D721Med (cell line): ENCODE data around the gene CLVS2.

Experiments
- DNase-seq: peaks from one replicate; pipeline ENCODE4 v3.0.0; 2011; ENCODE audit warnings: low spot score; ENCODE audit not compliant: insufficient read length
- FAIRE-seq: peaks from 2 replicates; lab custom pipeline; 2011; peaks lifted over from hg19 to GRCh38; lab: Jason Lieb, UNC
- CTCF ChIP-seq: IDR thresholded peaks from 2 replicates; pipeline ENCODE4 v1.5.1; 2012; ENCODE audit warnings: mild to moderate bottlenecking, control low read depth; ENCODE audit not compliant: insufficient read depth; ENCODE audit errors: missing control alignments

CLVS2 gene

DNA sequence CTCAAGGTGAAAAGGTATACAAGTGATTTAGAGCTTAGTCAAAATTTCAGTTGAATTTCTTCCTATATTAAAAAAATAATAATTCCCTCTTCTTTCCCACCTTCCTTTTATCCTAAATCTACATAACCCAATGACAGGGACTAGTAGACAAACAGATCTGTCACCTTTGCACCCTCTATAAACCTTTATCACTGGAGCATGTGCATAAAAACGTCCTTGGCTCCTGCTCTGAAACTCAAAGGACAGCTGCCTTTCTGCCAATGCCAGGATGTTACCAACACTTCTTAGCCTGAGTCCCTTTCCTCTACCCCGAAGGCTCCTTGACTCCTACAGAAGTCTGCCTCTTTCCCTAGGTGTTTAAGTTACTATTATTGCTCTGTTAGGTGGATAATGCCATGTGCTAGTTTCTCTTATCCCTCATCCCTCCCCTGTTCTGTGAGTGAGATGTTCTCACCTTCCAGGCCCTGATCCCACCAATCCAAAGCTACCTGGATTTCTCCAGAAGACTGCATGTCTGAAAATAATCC is 4.3 kb downstream of the CLVS2 start:
- FAIRE-seq (no peak), DNase-seq (no peak)

DNA sequence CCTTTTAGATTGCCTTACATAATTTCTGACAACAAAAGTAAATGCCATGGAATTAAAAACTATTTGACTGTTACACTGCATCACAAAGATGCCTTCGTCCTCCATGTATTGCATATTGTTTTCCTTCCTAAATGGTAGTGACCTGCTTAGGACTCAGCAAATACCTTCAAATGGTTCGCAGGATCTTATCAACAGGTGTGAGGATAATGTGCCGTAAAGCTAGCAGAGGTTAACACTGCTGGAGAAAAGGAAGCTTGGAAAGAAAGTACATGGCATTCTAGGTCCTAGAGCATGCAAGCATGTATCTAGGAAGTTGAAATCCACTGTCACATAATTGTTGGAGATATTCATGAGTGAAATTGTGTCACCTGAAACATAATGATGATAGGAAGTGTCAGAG is 5.5 kb downstream of the CLVS2 start:
- no peak for FAIRE-seq
- DNase-seq = no peak
- no peak for TF ChIP-seq CTCF

More for the DNA sequence above, 4.3 kb downstream of the CLVS2 start:
- no peak for TF ChIP-seq CTCF

- FAIRE-seq (no peak), DNase-seq (no peak)
- no peak for TF ChIP-seq CTCF
These were observed 11.8 kb downstream of the CLVS2 start for GRCh38 chr6:123007885-123008284.

GRCh38 chr6:123009059-123009458 is 13.0 kb downstream of the CLVS2 start:
- DNase-seq (no peak), FAIRE-seq (no peak)
- TF ChIP-seq CTCF = no peak

- FAIRE-seq = no peak
- DNase-seq = no peak
- no peak for TF ChIP-seq CTCF
These were observed 18.8 kb downstream of the CLVS2 start for GRCh38 chr6:123014835-123015234.

DNA sequence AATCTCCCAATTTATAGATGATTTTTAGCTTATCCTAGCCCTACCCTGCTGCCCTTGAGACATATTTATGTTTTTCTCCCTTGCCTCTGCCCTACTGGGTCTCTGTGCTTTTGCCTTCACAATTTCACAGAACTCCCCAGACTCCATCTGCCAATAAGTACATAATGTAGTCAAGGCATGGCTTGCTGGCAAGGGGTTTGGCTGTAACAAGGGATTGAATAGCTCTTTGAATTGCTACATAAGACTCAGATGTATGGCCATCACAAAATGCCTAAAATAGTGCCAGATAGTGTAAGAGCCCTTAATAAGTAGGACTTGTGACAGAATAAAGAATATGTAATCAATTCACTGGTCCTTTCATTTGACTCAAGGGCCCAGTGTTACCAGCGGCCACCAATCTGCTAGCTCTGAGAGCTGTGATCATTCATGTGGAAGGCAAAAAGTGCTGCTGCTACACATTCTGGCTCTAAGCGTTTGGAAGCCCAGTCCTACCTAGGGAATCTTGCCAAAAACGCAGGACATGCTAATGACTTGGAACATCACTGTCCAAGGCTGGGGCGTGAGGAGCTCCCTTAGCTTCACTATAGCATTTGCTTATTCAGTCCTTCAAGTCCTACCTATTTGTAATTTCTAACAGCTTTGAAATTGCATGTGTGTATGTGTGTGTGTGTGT is 20.5 kb downstream of the CLVS2 start:
- TF ChIP-seq CTCF = no peak
- DNase-seq (no peak), FAIRE-seq (no peak)

DNA sequence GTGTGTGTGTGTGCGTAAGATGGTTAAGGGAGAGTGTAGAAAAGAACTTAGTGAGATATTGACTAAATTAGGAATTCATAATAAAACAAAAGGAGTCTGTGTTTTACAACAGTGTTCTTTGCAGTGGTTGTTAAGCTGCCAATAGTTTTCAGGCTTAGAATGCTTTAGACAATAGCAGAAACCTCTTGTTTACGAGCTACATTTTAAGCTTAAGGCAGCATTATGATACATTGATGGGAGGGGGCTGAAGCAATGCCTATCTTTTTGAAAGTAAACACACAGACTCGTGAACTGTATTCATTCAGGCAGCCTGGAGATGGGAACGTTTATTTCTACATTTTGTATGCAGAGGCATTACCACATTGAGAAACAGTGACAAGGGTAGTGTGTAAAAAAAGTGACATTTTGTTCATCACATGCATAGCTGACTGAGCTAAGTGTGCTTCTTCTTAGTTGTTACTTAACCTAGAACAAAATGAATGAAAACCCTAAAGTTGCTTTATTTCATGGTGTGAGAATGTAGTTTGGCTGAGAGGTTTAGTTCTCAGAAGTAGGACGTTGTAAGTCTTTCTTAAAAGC is 21.2 kb downstream of the CLVS2 start:
- peak; percentile 21 for FAIRE-seq
- DNase-seq = no peak
- TF ChIP-seq CTCF = no peak
